ENCODE measurements around the gene NRXN3. TPM values are rescaled to one million over a fixed set of nuclear protein-coding genes. Genes with fewer than 3 reads are reported as not detected.

Gene NRXN3
- total and polyA plus RNA-seq, 2 experiments from 2014 or later = 1.0 to 1.8 TPM

GRCh38 chr14:79321070-79321469 lies 1150.9 kb downstream of the NRXN3 start (continued):
- TF ChIP-seq EZH2 (IDR thresholded peaks at IDR 0.05; ENCODE audit: low read depth, unreplicated experiment) = no peak
- no peak for TF ChIP-seq JUNB (IDR thresholded peaks at IDR 0.05; ENCODE audit: unreplicated experiment)
- TF ChIP-seq NANOG (IDR thresholded peaks at IDR 0.05; ENCODE audit: borderline replicate concordance) = no peak
- no peak for TF ChIP-seq STAT1 (IDR thresholded peaks at IDR 0.05; ENCODE audit: unreplicated experiment)
- TF ChIP-seq ZNF114 (CRISPR knock-in tag; IDR thresholded peaks at IDR 0.05) = no peak
- no peak for TF ChIP-seq CREB1 (CRISPR knock-in tag; IDR thresholded peaks at IDR 0.05; ENCODE audit: low read depth)
- TF ChIP-seq, protein P1, sequence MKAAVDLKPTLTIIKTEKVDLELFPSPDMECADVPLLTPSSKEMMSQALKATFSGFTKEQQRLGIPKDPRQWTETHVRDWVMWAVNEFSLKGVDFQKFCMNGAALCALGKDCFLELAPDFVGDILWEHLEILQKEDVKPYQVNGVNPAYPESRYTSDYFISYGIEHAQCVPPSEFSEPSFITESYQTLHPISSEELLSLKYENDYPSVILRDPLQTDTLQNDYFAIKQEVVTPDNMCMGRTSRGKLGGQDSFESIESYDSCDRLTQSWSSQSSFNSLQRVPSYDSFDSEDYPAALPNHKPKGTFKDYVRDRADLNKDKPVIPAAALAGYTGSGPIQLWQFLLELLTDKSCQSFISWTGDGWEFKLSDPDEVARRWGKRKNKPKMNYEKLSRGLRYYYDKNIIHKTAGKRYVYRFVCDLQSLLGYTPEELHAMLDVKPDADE (IDR thresholded peaks at IDR 0.05) = no peak
- TF ChIP-seq EZH2phosphoT487 (IDR thresholded peaks at IDR 0.05; ENCODE audit: unreplicated experiment) = no peak

- Mint-ChIP-seq H3K9me3 (no peaks in the 10 kb centered on the region), H3K27ac (no peak overlapping the region), H3K36me3 (ENCODE audit: low read depth) (no peaks in the 10 kb centered on the region), H3K27me3 (ENCODE audit: insufficient read depth, low read depth, poor library complexity) (no peaks in the 10 kb centered on the region), H3K4me1 (0 out of 3 replicates have a peak, but pooled peaks cover 2% of the 10 kb centered on the region), H3K4me3 (no peak overlapping the region)
- H3K4me1 ChIP-seq (ENCODE audit: insufficient read depth) = no peaks in the 10 kb centered on the region
- H3K27me3 ChIP-seq (ENCODE audit: insufficient read depth) = no peaks in the 10 kb centered on the region
- no peaks in the 10 kb centered on the region for H4K20me1 ChIP-seq (replicated peaks; ENCODE audit: insufficient read depth)
- DNase-seq (ENCODE audit: low spot score) = no peak
- H2AFZ ChIP-seq = no peak overlapping the region
- no peak overlapping the region for H3K4me2 ChIP-seq
- no peak for ATAC-seq
- H3K4me3 ChIP-seq = no peak overlapping the region
- H3K27ac ChIP-seq (ENCODE audit: low read depth) = no peak overlapping the region
- 0 out of 2 replicates have a peak, but pooled peaks cover 4% of the 10 kb centered on the region for H3K36me3 ChIP-seq (ENCODE audit: insufficient read depth)
- no peaks in the 10 kb centered on the region for H3F3A ChIP-seq (replicated peaks; ENCODE audit: low read depth)
- H3K79me2 ChIP-seq (replicated peaks; ENCODE audit: insufficient read depth) = no peaks in the 10 kb centered on the region
- no peaks in the 10 kb centered on the region for H3K9me2 ChIP-seq (ENCODE audit: insufficient read depth)
- no peak for TF ChIP-seq EZH2phosphoT487 (IDR thresholded peaks at IDR 0.05; ENCODE audit: unreplicated experiment)
- no peak for TF ChIP-seq JUNB (IDR thresholded peaks at IDR 0.05; ENCODE audit: unreplicated experiment)
- TF ChIP-seq ZNF114 (CRISPR knock-in tag; IDR thresholded peaks at IDR 0.05) = no peak
- TF ChIP-seq CREB1 (CRISPR knock-in tag; IDR thresholded peaks at IDR 0.05; ENCODE audit: low read depth) = no peak
- TF ChIP-seq STAT1 (IDR thresholded peaks at IDR 0.05; ENCODE audit: unreplicated experiment) = no peak
- no peak for TF ChIP-seq EZH2 (IDR thresholded peaks at IDR 0.05; ENCODE audit: low read depth, unreplicated experiment)
- no peak for TF ChIP-seq NANOG (IDR thresholded peaks at IDR 0.05; ENCODE audit: borderline replicate concordance)
- TF ChIP-seq, protein P2, sequence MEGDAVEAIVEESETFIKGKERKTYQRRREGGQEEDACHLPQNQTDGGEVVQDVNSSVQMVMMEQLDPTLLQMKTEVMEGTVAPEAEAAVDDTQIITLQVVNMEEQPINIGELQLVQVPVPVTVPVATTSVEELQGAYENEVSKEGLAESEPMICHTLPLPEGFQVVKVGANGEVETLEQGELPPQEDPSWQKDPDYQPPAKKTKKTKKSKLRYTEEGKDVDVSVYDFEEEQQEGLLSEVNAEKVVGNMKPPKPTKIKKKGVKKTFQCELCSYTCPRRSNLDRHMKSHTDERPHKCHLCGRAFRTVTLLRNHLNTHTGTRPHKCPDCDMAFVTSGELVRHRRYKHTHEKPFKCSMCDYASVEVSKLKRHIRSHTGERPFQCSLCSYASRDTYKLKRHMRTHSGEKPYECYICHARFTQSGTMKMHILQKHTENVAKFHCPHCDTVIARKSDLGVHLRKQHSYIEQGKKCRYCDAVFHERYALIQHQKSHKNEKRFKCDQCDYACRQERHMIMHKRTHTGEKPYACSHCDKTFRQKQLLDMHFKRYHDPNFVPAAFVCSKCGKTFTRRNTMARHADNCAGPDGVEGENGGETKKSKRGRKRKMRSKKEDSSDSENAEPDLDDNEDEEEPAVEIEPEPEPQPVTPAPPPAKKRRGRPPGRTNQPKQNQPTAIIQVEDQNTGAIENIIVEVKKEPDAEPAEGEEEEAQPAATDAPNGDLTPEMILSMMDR (conservative IDR thresholded peaks at IDR 0.05; ENCODE audit: low read depth in 2 of 2) = no peak
- TF ChIP-seq, protein P1 (IDR thresholded peaks at IDR 0.05) = no peak
- TF ChIP-seq POLR2AphosphoS5 (IDR thresholded peaks at IDR 0.05; ENCODE audit: low read depth) = no peak
- TF ChIP-seq REST (IDR thresholded peaks at IDR 0.05; ENCODE audit: unreplicated experiment) = no peak
- TF ChIP-seq ZNF331 (CRISPR knock-in tag; IDR thresholded peaks at IDR 0.05; ENCODE audit: low read depth) = no peak
Observed at GRCh38 chr14:79325071-79325470, 1154.9 kb downstream of the NRXN3 start.

All from GM23338 (cell line).